ENCODE data around the gene RELB. TPM values are rescaled to one million over a fixed set of nuclear protein-coding genes. Genes with fewer than 3 reads are reported as not detected.

Gene RELB
- polyA plus RNA-seq, 1 donor from 2014 or later: 1.1 TPM

DNA sequence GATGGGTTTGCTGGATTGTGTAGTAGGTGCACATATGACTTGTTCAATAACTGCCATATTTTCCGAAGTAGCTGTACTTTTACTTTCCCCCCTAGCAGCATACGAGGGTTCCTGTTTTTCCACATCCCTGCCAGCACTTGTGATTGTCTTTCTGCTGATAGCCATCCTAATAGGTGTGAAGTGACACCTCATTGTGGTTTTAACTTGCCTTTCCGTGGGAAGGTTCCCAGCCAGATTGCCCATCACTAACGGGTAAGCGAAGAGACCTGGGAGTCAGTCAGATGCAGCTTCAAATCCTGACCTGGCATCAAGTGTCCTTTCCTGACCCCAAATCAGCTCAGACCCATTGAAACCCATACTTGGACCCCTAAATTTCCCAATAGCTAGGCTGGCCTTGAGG, 41.6 kb upstream of the RELB start:
- no peaks in the 10 kb centered on the region for H3K9me2 ChIP-seq (ENCODE audit: insufficient read depth, low read length)
- H3K4me3 ChIP-seq (ENCODE audit: low read length): no peak overlapping the region
- no peak overlapping the region for H3K27ac ChIP-seq (ENCODE audit: low read length)
- no peaks in the 10 kb centered on the region for H3K36me3 ChIP-seq (ENCODE audit: insufficient read depth, low read length)
- H3K9me3 ChIP-seq (ENCODE audit: low read length): no peaks in the 10 kb centered on the region
- no peaks in the 10 kb centered on the region for H4K20me1 ChIP-seq (ENCODE audit: insufficient read depth)
- no peak overlapping the region for H2AFZ ChIP-seq (ENCODE audit: low read depth, low read length)
- H3K9ac ChIP-seq (ENCODE audit: low read length): no peak overlapping the region
- H3K27me3 ChIP-seq (ENCODE audit: insufficient read depth, low read depth, low read length): no peaks in the 10 kb centered on the region
- H3K79me2 ChIP-seq (replicated peaks; ENCODE audit: insufficient read depth, low read length): peaks cover 53% of the 10 kb centered on the region
- no peak overlapping the region for H3K4me2 ChIP-seq (ENCODE audit: low read length)
- H3F3A ChIP-seq (ENCODE audit: insufficient read depth, low read length, poor library complexity, severe bottlenecking): no peaks in the 10 kb centered on the region
- TF ChIP-seq RAD21 (conservative IDR thresholded peaks at IDR 0.05) (no peak), TAF1 (IDR thresholded peaks at IDR 0.05; ENCODE audit: low read depth) (no peak), POLR2AphosphoS5 (IDR thresholded peaks at IDR 0.05) (no peak), MXI1 (conservative IDR thresholded peaks at IDR 0.05; ENCODE audit: poor library complexity, severe bottlenecking) (no peak), REST (IDR thresholded peaks at IDR 0.05; ENCODE audit: borderline replicate concordance) (no peak), EZH2 (IDR thresholded peaks at IDR 0.05; ENCODE audit: borderline replicate concordance, insufficient read depth, low read length, poor library complexity, severe bottlenecking) (no peak), SMC3 (conservative IDR thresholded peaks at IDR 0.05; ENCODE audit: poor library complexity) (no peak), CTCF (IDR thresholded peaks at IDR 0.05; ENCODE audit: poor library complexity, severe bottlenecking) (no peak), EP300 (conservative IDR thresholded peaks at IDR 0.05; ENCODE audit: poor library complexity, severe bottlenecking) (no peak)

DNA sequence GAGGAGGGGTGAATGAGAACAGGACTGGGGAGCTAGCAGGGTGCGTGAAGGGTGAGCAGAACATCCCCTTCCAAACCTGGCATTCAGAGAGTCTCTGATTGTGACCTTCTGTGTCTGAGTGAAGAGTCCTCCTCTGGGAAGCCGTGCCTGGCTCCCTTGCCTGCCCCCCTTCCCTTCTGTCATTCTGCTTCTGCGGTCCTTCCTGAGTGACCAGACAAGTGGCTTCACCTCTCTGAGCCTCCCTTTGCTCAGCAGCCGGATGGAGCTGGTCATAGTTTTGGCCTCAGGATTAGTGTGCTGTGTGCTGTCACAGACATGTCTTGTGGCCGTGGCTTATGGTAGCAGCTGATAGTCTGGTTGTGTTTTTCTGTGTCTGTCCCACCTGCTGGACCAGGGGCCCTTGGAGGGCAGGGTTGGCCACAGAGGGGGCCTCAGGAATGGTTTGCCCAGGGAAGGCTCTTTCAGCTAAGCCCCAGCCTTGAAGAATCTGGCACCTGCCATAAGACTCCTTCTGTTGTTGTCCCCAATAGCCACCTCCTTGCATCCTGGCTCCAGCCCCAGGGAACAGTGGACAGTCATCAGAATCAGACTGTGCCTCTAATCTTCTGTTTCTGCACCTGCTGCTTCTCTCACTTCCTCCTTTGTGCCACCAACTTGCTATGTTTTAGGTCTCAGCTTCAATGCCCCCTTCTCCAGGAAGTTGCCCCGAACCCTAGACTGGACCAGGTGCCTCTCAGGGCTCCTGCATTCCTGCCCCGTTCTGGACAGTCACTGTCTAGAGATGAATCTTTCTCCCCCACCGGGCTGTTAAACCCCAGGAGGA, 40.1 kb upstream of the RELB start:
- Histone ChIP-seq H2AFZ (ENCODE audit: low read depth, low read length) (no peak overlapping the region), H3K27me3 (ENCODE audit: insufficient read depth, low read depth, low read length) (no peaks in the 10 kb centered on the region), H3K4me2 (ENCODE audit: low read length) (no peak overlapping the region), H3K9me3 (ENCODE audit: low read length) (no peaks in the 10 kb centered on the region), H3K9ac (ENCODE audit: low read length) (no peak overlapping the region), H3K9me2 (ENCODE audit: insufficient read depth, low read length) (no peaks in the 10 kb centered on the region), H3K27ac (ENCODE audit: low read length) (no peak overlapping the region), H3K36me3 (ENCODE audit: insufficient read depth, low read length) (no peaks in the 10 kb centered on the region), H3K79me2 (replicated peaks; ENCODE audit: insufficient read depth, low read length) (peaks cover 45% of the 10 kb centered on the region), H3F3A (ENCODE audit: insufficient read depth, low read length, poor library complexity, severe bottlenecking) (no peaks in the 10 kb centered on the region), H4K20me1 (ENCODE audit: insufficient read depth) (no peaks in the 10 kb centered on the region), H3K4me3 (ENCODE audit: low read length) (no peak overlapping the region)
- TF ChIP-seq RAD21 (conservative IDR thresholded peaks at IDR 0.05) (no peak), TAF1 (IDR thresholded peaks at IDR 0.05; ENCODE audit: low read depth) (no peak), REST (IDR thresholded peaks at IDR 0.05; ENCODE audit: borderline replicate concordance) (no peak), CTCF (IDR thresholded peaks at IDR 0.05; ENCODE audit: poor library complexity, severe bottlenecking) (no peak), MXI1 (conservative IDR thresholded peaks at IDR 0.05; ENCODE audit: poor library complexity, severe bottlenecking) (no peak), POLR2AphosphoS5 (IDR thresholded peaks at IDR 0.05) (no peak), EP300 (conservative IDR thresholded peaks at IDR 0.05; ENCODE audit: poor library complexity, severe bottlenecking) (no peak), SMC3 (conservative IDR thresholded peaks at IDR 0.05; ENCODE audit: poor library complexity) (no peak), EZH2 (IDR thresholded peaks at IDR 0.05; ENCODE audit: borderline replicate concordance, insufficient read depth, low read length, poor library complexity, severe bottlenecking) (no peak)

All from neural cell (in vitro differentiated cells).